H7 (cell line): Measurements from ENCODE around the gene CDK5RAP3. TPM values are rescaled to one million over a fixed set of nuclear protein-coding genes. Genes with fewer than 3 reads are reported as not detected.
A peak's percentile ranks its signal among the peaks of the same experiment; 100 is the strongest.
"Not testable (repeated sequence)": the region's sequence is repeated elsewhere in the genome, so short reads cannot be mapped to it uniquely, and the experiment has no call there.

Source experiments
- DNase-seq: peaks from one replicate; pipeline ENCODE4 v3.0.0; 2012
- H3K27me3 ChIP-seq: 2 replicates; pipeline ENCODE4 v1.6.0; 2011; ENCODE audit warnings: mild to moderate bottlenecking, low read length; ENCODE audit not compliant: control insufficient read depth, insufficient read depth
- H3K36me3 ChIP-seq: replicated peaks from 2 replicates; pipeline ENCODE4 v1.5.1; 2011; ENCODE audit warnings: low read length; ENCODE audit not compliant: control insufficient read depth, insufficient read depth
- H3K4me3 ChIP-seq: 2 replicates; pipeline ENCODE4 v1.5.1; 2011; ENCODE audit warnings: low read depth, mild to moderate bottlenecking, control low read depth, low read length, moderate library complexity; ENCODE audit not compliant: insufficient read depth
- total RNA-seq: library from RNA; depleted of rRNA; stranded (reverse); fragments of >200 nt; shearing (Covaris generic); gene quantifications from 2 replicates; pipeline ENCODE4 v1.2.3, GENCODE V29; 2014

CDK5RAP3 gene
- total RNA-seq, 1 experiment from 2014 or later, result 63.9 TPM

DNA sequence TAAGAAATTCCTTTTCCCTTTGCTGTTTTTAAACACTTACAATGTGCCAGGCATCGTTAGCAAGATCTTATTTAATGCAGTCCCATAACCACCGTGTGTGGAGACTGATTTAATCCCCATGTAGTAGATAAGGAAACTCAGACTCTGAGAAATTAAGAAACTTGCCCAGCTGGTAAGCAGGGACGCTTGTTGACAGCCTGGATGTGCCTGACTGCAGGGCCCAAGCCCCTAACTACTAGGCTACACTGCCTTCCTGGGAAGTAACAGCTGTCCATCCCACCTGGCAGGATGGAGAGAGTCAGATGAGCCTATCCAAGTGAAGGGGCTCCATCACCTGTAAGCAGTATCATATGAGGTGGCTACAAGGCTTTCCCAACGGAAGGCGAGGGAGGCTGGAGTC lies 23.1 kb downstream of the CDK5RAP3 start:
- no peak for DNase-seq
- no peaks in the 10 kb centered on the region for H3K27me3 ChIP-seq
- H3K36me3 ChIP-seq, result no peaks in the 10 kb centered on the region
- no peak overlapping the region for H3K4me3 ChIP-seq

DNA sequence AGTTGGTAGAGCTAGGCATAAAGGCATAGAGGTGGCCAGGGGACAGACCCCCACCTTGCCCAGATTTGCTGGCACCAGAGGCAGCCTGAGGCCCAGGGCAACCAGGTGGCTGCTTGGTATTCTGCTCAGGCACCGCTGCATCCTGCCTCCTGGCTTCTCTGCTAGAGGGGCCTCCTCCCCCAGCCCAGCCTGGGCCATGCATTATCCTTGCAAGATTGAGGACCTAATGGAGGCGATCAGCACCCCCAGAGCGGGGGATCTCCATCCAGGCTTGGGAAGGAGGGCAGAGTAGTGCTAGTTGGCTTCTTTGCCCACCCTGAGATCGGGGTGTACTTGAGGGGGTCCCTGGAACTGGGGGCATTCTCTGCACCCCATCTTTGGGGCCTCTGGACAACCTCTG lies 23.8 kb downstream of the CDK5RAP3 start:
- no peak overlapping the region for H3K4me3 ChIP-seq
- no peaks in the 10 kb centered on the region for H3K36me3 ChIP-seq
- peak; percentile 52 for DNase-seq
- no peaks in the 10 kb centered on the region for H3K27me3 ChIP-seq

DNA sequence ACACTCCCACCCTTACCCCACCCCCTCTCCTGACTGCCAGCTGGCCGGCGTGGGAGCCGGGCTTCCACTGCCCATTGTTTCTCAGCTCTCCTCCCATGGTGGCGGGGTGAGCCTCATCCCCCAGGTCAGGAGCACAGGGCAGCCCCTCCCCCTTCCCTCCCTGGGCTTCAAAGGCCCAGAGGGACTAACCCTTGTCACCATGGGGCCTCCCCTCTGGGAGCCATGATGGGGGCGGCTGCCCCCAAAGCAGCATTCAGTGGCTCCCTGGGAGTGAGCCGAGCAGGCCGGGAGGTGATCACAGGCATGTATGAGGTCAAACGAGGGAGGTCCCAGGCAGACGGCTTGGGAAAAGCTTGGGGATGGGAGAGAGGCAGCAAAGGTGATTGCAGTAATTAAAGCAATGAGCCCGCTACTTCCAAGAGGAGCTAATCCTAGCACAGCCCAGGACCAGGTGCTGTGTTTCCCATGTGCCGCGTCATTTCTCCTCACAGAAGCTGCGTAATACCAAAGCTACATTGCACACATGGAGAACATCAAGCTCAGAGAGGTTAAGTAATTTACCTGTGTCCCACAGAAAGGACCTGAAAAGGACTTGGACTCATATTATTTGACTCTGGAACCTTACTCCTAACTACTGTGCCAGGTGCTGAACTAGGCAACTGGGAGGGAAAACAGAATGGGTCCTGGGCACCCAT lies 24.5 kb downstream of the CDK5RAP3 start:
- no peaks in the 10 kb centered on the region for H3K27me3 ChIP-seq
- peak; percentile 82 for DNase-seq
- H3K36me3 ChIP-seq, result no peaks in the 10 kb centered on the region
- no peak overlapping the region for H3K4me3 ChIP-seq

DNA sequence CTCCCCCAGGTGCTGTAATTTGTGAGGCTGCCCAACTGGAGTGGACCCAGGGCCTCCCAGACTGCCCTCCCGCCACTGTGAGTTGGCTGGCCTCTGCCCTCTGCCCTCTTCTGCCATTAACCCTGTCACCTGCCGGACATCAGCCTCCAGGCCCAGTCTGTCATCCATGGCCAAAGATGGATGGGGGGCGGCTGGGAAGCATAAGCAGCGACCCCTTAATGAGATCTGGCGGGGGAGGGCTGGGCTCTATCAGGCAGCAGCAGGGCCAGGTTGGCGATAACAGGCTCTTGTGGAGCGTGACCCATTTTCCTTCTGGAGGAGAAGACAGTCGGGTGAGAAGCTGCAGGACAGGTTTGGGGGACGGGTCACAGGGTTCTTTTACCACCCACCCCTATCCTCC lies 25.3 kb downstream of the CDK5RAP3 start:
- Histone ChIP-seq H3K4me3 (no peak overlapping the region), H3K27me3 (no peaks in the 10 kb centered on the region), H3K36me3 (no peaks in the 10 kb centered on the region)
- no peak for DNase-seq

DNA sequence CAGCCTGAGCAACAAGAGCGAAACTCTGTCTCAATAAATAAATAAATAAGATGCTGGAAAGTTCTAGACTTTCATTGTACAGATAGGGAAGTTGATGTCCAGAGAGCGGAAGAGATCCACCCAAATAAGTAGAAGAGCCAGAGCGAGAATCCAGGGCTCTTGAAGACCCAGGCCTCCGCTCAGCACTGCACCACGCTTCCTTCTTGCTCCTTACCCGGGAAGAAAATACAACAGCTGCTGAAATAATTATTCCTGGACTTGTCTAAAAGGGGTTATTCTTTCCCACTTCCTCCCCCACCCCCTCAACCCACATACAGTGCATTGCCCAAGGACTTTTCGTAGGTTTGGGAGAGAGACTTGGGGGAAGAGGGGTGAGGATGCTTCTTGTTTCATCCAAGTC lies 26.7 kb downstream of the CDK5RAP3 start:
- no peak overlapping the region for H3K4me3 ChIP-seq
- H3K36me3 ChIP-seq, result no peaks in the 10 kb centered on the region
- no peak for DNase-seq
- no peaks in the 10 kb centered on the region for H3K27me3 ChIP-seq

DNA sequence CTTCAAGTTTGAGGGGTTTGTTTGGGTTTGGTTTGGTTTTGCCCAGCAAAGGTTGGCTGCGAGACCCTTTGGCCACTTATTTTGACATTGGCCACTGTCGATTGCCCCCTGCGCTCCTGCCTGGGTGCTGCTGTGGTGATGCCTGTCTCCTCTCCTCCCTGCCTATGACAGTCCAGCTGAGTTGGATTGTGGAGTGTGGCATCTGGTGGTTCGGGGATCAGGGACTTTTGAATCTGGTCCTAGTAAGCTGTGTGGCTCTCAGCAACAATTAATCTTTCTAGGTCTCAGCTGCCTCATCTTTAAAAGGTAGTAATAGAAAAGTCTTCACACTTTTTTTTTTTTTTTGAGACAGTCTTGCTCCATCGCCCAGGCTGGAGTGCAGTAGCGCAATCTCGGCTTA lies 27.1 kb downstream of the CDK5RAP3 start:
- no peak for DNase-seq
- Histone ChIP-seq H3K27me3 (no peaks in the 10 kb centered on the region), H3K36me3 (no peaks in the 10 kb centered on the region), H3K4me3 (no peak overlapping the region)

DNA sequence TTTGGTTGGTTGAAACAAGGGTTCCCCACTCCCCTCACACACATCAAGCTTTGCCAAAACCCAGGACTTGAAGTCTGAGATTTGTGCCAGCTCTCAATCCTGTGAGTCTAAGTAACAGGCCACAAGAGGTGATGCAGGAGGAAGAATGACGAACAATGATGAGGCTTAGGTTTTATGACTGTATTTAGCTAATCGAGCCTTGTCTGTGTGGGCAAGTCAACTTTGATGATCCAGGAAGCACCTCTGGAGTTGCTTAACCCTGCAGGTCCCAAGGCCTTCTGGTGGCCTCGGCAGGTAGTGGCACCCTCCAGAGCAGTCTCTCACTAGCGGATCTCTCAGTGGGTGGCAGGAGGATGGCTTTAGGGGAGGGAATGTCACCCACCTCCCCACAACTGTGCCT lies 28.7 kb downstream of the CDK5RAP3 start:
- no peak overlapping the region for H3K4me3 ChIP-seq
- no peaks in the 10 kb centered on the region for H3K36me3 ChIP-seq
- DNase-seq, result peak; percentile 51
- no peaks in the 10 kb centered on the region for H3K27me3 ChIP-seq

DNA sequence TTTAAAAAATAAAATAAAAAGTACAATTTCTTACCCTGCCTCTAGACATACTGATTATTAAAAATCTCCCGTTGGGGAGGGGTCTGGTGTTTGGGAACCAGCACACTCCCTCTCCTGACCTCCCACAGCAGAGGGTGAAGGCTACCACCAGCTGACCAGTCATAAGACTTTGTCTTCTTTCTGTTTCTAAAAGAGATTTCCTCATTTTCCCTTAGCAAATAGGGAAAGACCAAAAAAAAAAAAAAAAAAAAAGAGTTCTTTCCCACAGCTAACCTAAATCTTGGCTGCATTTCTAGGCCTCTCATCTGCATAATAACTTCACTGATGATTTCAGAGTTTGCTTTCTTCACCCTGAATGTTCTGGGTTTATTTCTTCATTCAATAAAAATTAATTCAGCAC lies 30.3 kb downstream of the CDK5RAP3 start:
- H3K27me3 ChIP-seq, result no peaks in the 10 kb centered on the region
- H3K4me3 ChIP-seq, result no peak overlapping the region
- no peak for DNase-seq
- no peaks in the 10 kb centered on the region for H3K36me3 ChIP-seq

DNA sequence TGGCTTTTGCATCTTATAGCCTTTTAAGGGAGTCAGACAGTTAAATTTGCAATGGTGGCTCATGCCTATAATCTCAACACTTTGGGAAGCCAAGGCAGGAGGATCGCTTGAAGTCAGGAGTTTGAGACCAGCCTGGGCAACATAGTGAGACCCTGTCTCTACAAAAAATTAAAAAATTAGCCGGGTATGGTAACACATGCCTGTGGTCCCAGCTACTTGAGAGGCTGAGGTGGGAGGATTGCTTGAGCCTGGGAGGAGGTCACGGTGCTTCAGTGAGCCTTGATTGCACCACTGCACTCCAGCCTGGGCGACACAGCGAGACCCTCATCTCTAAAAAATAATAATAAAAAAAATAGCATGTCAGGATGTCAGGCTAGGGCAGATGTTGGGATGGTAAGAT lies 30.7 kb downstream of the CDK5RAP3 start:
- DNase-seq, H3K27me3 ChIP-seq, H3K4me3 ChIP-seq, H3K36me3 ChIP-seq: not testable (repeated sequence)

DNA sequence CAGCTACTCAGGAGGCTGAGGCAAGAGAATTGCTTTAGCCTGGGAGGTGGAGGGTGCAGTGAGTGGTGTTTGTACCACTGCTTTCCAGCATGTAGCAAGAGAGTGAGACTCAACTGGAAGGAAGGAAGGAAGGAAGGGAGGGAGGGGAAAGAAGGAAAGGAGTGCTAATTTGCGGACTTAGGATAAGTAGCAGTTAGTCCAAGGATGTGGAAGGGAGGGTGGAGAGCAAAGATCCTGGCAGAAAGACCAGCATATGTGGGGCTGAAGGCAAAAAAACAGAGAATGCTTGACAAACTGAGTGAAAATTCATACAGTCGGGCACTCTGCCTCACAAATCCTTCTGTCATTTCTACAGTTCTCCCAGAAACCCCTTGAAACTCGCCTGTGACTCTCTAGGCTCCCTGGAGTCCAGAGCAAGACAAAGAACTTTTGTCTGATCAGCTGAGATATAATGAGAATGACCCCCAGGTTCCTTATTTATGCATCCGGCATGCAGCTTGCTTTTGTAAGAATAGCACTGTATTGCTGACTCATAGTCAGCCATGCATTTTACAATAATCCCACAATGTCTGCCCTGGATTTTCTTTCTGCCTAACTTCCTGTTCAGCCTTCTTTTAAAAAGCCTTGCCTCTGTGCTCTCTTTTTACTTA lies 31.5 kb downstream of the CDK5RAP3 start:
- Histone ChIP-seq H3K36me3 (no peaks in the 10 kb centered on the region), H3K27me3 (no peaks in the 10 kb centered on the region), H3K4me3 (peak overlapping the region; percentile 2; the same call in 1 of the 2 replicates)
- peak; percentile 51 for DNase-seq

DNA sequence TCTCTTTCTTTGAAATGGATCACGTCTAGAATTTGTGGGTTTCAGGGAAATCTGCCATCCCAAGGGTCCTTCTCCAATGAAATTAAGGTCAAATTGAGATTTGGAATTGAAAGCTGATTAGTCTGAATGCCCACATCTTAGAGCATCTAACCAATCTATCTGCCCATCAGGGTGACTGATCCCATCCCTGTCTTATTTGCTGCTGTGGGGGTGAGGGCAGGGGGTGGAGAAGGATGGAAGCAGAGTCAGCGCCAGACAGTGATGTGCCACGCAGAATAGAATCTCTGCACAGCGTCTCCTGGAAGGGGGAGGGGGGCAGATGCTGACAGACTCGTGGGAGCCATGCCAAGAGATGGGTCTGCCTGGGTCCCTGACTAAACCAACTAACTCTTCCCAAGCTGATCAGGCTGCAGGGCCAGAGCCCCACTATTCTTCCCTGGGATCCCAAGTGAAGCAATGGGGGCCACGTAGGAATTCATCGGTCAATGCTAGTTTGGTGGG lies 32.1 kb downstream of the CDK5RAP3 start:
- Histone ChIP-seq H3K4me3 (no peak overlapping the region), H3K36me3 (no peaks in the 10 kb centered on the region), H3K27me3 (no peaks in the 10 kb centered on the region)
- DNase-seq, result no peak

DNA sequence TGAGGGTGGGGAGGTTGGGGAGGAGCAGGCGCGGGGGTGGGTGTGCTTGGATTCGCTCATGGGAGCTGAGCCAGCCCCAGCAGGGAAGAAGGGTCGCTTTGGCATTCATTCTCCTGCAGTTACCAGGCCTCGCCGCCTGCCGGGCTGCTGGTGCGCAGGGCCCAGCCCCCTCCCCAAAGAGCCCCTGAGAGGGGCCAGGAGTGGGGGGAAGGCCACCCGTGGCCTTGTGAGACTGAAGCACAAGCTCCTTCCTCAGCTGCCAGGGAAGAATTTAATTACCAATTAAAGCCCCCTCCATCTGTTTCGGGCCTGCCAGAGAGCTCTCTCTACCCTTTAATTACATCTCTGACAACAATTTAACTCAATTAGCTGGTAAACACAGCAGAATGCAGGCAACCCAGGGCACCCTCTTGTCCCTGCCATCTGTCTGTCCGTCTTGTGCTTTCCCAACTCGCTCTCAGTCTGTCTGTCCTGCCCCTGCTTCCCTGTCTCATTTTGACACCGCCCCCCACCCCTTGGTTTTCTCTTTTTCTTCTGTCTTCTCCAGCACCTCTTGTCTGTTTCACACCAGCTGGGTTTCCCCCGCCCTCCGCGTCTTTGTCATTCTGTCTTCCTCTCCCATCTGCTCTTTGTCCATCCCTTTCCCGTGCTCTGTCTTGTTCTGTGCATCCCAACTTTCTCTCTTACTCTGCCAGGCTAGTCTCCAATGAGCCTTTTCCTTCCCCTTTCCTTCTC lies 32.7 kb downstream of the CDK5RAP3 start:
- Histone ChIP-seq H3K27me3 (no peaks in the 10 kb centered on the region), H3K4me3 (no peak overlapping the region), H3K36me3 (no peaks in the 10 kb centered on the region)
- DNase-seq, result peak; percentile 80

DNA sequence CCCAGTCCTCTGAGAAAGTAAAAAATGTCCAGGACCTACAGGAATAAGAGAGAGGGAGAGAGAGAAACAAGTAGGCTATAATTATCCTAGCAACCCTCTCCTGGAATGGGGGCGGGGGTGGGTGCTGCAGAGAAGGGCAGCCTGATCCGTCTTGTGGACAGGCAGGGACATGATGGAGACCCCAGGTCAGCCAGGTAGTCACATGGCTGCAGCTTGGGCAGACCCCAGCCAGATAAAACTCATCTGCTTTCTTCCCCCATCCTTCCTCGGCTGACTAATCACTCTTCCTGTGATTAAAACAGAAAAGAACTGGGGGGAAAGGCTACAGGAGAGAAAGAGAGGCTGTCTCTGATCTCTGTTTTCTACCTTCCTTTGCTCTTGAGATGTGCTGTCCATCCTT lies 34.1 kb downstream of the CDK5RAP3 start:
- no peaks in the 10 kb centered on the region for H3K27me3 ChIP-seq
- H3K4me3 ChIP-seq, result no peak overlapping the region
- H3K36me3 ChIP-seq, result no peaks in the 10 kb centered on the region
- no peak for DNase-seq

DNA sequence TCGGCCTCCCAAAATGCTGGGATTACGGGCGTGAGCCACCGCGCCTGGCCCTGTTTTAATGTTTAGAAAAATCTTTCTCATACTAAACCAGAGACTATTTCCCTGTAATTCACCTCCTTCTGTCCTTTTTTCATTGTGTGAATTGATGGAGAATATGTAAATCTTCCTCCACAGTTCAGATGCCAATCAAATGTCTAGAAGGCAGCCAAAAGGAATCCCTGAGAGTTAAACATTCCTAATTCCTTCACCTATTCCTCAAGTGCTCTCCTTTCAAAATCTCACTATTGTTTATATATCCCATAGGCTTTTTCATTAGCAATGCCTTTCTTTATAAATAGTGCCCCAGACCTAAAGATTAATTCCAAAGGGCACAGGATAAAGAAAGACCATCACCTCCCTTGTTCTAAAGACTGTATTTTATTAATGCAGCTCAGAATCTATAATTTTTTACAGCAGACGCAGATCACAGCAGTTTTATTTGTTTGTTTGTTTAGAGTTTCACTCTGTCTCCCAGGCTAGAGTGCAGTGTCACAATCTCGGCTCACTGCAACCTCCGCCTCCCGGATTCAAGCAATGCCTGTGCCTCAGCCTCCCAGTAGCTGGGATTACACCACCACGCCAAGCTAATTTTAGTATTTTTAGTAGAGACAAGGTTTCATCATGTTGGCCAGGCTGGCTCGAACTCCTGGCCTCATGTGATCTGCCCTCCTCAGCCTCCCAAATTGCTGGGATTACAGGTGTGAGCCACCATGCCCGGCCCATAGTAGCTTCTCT lies 36.2 kb downstream of the CDK5RAP3 start:
- no peaks in the 10 kb centered on the region for H3K36me3 ChIP-seq
- peaks cover 5% of the 10 kb centered on the region for H3K27me3 ChIP-seq
- H3K4me3 ChIP-seq, result no peak overlapping the region
- DNase-seq, result no peak
